PFSK-1 (cell line): ENCODE data around the gene TNNC1.

ENCODE experiments used
- FOXP2 ChIP-seq: optimal IDR thresholded peaks from 2 replicates; pipeline ENCODE3; 2011; ENCODE audit warnings: borderline replicate concordance, control low read depth, inconsistent platforms; ENCODE audit not compliant: insufficient read depth; ENCODE audit errors: extremely low read length, extremely low read depth
- POLR2AphosphoS5 ChIP-seq: IDR thresholded peaks from 2 replicates; pipeline ENCODE4 v1.6.1; 2012; ENCODE audit warnings: low read depth, mild to moderate bottlenecking, control low read depth, low read length, moderate library complexity
- SIN3A ChIP-seq: IDR thresholded peaks from 2 replicates; pipeline ENCODE4 v1.6.1; 2012; ENCODE audit warnings: mild to moderate bottlenecking, low read length, moderate library complexity, borderline replicate concordance; ENCODE audit not compliant: insufficient read depth
- TAF1 ChIP-seq: IDR thresholded peaks from 2 replicates; pipeline ENCODE4 v1.6.1; 2012; ENCODE audit warnings: low read length, control low read depth, borderline replicate concordance; ENCODE audit not compliant: insufficient read depth
- TF ChIP-seq, protein P1 (sequence below), 2 experiments: IDR thresholded peaks; 2 replicates each; pipeline versions ENCODE4 v1.6.1 to v1.8.0; 2011 to 2012; ENCODE audit warnings: low read depth in 2 of 2, low read length in 2 of 2, control low read depth in 1 of 2, inconsistent platforms in 1 of 2, mild to moderate bottlenecking in 1 of 2, moderate library complexity in 1 of 2; ENCODE audit not compliant: insufficient read depth in 1 of 2

The TNNC1 gene

DNA sequence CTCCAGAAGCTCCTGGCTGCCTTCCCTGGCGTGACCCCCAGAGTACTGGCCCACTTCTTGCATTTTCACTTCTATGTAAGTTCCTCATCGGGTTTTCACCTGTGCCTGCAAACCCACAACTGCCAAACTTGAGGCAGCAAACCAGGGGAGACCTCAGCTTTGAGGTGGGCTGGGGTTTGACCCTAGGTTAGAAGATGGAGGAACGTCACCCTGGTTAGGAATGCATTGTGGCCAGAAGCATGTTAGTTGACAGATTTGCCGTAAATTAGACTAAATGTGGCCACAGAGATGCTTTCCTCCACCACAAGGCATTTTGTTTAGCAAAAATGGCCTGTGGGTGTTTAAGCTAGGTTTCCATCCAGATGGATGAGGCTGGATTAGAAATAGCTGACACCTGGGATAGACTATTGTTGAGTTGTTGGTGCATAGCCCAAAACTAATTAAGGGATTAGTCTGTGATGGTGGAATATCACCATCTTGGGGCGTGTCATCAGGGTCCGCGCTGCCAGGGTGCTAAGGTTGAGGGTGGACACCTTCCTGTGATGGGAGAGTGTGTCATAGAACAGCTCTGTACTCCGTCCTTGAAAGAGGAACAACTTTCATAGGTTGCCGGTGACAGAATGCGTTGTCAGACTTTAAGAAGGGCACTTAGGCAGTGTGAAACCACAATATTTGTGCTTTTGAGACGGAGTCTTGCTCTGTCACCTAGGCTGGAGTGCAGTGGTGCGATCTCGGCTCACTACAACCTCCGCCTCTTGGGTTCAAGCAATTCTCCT is 5.1 kb upstream of the TNNC1 start:
- TF ChIP-seq SIN3A: no peak
- no peak for TF ChIP-seq POLR2AphosphoS5
- TF ChIP-seq, protein P1, sequence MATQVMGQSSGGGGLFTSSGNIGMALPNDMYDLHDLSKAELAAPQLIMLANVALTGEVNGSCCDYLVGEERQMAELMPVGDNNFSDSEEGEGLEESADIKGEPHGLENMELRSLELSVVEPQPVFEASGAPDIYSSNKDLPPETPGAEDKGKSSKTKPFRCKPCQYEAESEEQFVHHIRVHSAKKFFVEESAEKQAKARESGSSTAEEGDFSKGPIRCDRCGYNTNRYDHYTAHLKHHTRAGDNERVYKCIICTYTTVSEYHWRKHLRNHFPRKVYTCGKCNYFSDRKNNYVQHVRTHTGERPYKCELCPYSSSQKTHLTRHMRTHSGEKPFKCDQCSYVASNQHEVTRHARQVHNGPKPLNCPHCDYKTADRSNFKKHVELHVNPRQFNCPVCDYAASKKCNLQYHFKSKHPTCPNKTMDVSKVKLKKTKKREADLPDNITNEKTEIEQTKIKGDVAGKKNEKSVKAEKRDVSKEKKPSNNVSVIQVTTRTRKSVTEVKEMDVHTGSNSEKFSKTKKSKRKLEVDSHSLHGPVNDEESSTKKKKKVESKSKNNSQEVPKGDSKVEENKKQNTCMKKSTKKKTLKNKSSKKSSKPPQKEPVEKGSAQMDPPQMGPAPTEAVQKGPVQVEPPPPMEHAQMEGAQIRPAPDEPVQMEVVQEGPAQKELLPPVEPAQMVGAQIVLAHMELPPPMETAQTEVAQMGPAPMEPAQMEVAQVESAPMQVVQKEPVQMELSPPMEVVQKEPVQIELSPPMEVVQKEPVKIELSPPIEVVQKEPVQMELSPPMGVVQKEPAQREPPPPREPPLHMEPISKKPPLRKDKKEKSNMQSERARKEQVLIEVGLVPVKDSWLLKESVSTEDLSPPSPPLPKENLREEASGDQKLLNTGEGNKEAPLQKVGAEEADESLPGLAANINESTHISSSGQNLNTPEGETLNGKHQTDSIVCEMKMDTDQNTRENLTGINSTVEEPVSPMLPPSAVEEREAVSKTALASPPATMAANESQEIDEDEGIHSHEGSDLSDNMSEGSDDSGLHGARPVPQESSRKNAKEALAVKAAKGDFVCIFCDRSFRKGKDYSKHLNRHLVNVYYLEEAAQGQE (IDR thresholded peaks at IDR 0.05; ENCODE audit: insufficient read depth in 1 of 2, low read depth in 2 of 2, low read length in 2 of 2): no peak
- TF ChIP-seq TAF1: no peak
- no peak for TF ChIP-seq FOXP2

DNA sequence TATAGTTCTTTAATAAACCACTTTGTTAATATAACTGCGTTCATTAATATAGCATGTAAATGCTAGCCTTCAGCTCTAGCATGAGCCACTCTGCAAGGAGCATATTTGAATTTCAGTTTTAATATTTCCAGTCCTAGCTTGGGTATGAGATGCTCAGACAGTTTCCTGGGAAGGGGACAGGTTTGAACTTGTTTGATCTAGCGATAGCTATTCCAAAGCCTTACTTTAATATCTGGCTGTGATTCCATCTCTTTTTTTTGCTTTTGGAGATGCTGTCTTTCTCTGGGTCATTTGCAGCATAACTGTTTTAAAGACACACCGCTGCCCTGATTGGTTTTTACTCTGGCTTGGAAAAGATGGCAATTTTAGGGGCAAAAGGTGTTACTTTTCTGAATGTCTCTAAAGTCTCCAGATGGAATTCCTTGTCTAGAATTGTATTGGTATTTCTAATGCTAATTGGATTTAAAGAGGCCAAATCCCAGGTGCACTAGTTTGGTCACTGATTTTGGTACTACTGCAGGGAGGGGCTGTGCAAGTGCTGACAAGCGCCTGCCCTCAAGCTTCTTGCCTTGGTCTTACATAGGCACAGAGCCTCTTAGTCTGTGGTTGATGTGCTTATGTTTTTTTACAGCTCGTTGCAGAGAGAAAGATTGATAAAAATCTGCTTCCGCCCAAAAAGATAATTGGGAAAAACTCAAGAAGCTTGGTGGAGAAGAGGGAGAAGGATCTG is 4.4 kb upstream of the TNNC1 start:
- TF ChIP-seq POLR2AphosphoS5: no peak
- TF ChIP-seq, protein P1 (IDR thresholded peaks at IDR 0.05; ENCODE audit: insufficient read depth in 1 of 2, low read depth in 2 of 2, low read length in 2 of 2): no peak
- no peak for TF ChIP-seq FOXP2
- no peak for TF ChIP-seq TAF1
- no peak for TF ChIP-seq SIN3A

DNA sequence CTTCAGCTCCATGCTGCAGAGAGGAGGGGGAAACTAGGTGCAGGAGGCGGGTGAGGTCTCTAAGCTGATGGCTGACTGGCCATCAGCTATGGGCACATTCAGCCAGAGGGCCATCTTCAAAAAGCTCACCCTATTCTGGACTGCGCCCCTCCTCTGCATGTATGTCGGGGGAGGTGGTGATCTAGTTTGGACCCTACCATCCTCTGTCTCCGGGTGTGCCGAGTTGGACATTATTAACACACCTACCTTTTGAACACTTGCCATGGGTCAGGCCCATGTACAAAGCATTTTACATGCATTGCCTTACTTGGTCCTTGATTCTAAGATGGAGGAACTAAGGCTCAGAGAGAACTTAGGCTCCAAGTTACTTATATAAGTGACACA is 3.0 kb upstream of the TNNC1 start:
- no peak for TF ChIP-seq POLR2AphosphoS5
- TF ChIP-seq, protein P1 (IDR thresholded peaks at IDR 0.05; ENCODE audit: insufficient read depth in 1 of 2, low read depth in 2 of 2, low read length in 2 of 2): no peak
- TF ChIP-seq FOXP2: no peak
- TF ChIP-seq SIN3A: no peak
- no peak for TF ChIP-seq TAF1

DNA sequence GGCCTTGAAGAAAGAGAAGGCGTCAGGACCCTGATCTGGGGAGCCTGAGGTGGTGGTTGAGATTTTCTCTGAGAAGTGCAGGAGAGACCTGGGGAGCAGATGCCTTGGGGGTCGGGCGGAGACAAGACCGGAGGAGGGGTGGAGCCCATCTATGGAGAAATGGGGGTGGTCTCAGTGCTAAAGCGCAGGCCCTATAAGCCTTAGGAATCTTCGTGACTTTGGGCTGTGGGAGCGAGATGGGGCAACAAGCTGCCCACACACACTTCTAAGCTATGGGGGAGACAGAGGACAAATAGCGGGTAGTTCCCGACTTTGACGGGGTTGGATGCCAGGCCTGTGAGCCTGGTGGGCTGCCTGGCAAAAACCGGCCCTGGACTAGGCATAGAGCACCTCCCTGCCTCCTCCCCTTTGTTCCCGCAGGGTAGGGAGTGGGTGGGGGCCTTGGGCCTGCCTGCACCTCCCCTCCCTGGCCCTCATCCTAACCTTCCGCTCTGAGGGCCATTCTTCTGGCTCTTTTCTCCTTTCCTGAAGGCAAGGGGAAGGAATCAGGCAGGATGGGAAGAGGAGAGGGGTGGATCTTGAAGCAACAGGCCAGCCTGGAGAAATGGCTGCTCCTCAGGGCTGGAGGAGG is 2.4 kb upstream of the TNNC1 start:
- TF ChIP-seq TAF1 (no peak), POLR2AphosphoS5 (no peak), SIN3A (no peak), FOXP2 (no peak)
- TF ChIP-seq, protein P1 (IDR thresholded peaks at IDR 0.05; ENCODE audit: insufficient read depth in 1 of 2, low read depth in 2 of 2, low read length in 2 of 2): no peak
